RKO (cell line): ENCODE measurements around the gene PHRF1.

Experiments used
- DNase-seq: peaks from one replicate; pipeline ENCODE4 v3.0.0-alpha.2; 2016; ENCODE audit warnings: low spot score

Gene PHRF1

GRCh38 chr11:537622-538430 lies 38.4 kb upstream of the PHRF1 start:
- no peak for DNase-seq

GRCh38 chr11:538431-539051 lies 37.7 kb upstream of the PHRF1 start:
- no peak for DNase-seq

GRCh38 chr11:539971-540481 lies 36.2 kb upstream of the PHRF1 start:
- no peak for DNase-seq

- no peak for DNase-seq
Observed at GRCh38 chr11:540583-541432, 35.5 kb upstream of the PHRF1 start.

GRCh38 chr11:541433-541885 lies 34.8 kb upstream of the PHRF1 start:
- no peak for DNase-seq

GRCh38 chr11:544817-545166 lies 31.5 kb upstream of the PHRF1 start:
- no peak for DNase-seq

- no peak for DNase-seq
Observed at GRCh38 chr11:545171-545570, 31.1 kb upstream of the PHRF1 start.

- no peak for DNase-seq
Observed at GRCh38 chr11:548700-549603, 27.3 kb upstream of the PHRF1 start.

- no peak for DNase-seq
Observed at GRCh38 chr11:550021-550745, 26.1 kb upstream of the PHRF1 start.

- DNase-seq = no peak
Observed at GRCh38 chr11:550746-551085, 25.6 kb upstream of the PHRF1 start.

GRCh38 chr11:551131-551530 lies 25.1 kb upstream of the PHRF1 start:
- DNase-seq = no peak

- no peak for DNase-seq
Observed at GRCh38 chr11:551596-551995, 24.7 kb upstream of the PHRF1 start.

- DNase-seq = no peak
Observed at GRCh38 chr11:553083-553987, 22.9 kb upstream of the PHRF1 start.

- DNase-seq = no peak
Observed at GRCh38 chr11:553988-554340, 22.3 kb upstream of the PHRF1 start.

GRCh38 chr11:554428-555226 lies 21.6 kb upstream of the PHRF1 start:
- peak; percentile 71 for DNase-seq

- no peak for DNase-seq
Observed at GRCh38 chr11:555227-555779, 21.0 kb upstream of the PHRF1 start.

GRCh38 chr11:555780-556661 lies 20.2 kb upstream of the PHRF1 start:
- DNase-seq = no peak
